SK-MEL-5 (cell line): ENCODE measurements around the gene ACD. TPM values are rescaled to one million over a fixed set of nuclear protein-coding genes. Genes with fewer than 3 reads are reported as not detected.

Experiments
- DNase-seq: peaks from one replicate; pipeline ENCODE4 v3.0.0-alpha.2; 2016; ENCODE audit warnings: low read depth, low spot score
- in situ Hi-C: cut with HindIII; loops from 2 replicates; pipeline ENCODE4 v1.10.0; 2016; ENCODE audit warnings: low sequenced_read_pairs, high pct_unique_total_duplicates, low pct_unique_long_range_greater_than_20kb
- total RNA-seq: library from RNA; depleted of rRNA; stranded (reverse); fragments of >200 nt; shearing (Covaris generic); gene quantifications from 2 replicates; pipeline ENCODE4 v1.2.3, GENCODE V29; 2014

The ACD gene
- total RNA-seq, 1 experiment from 2014 or later: 17.4 TPM

DNA sequence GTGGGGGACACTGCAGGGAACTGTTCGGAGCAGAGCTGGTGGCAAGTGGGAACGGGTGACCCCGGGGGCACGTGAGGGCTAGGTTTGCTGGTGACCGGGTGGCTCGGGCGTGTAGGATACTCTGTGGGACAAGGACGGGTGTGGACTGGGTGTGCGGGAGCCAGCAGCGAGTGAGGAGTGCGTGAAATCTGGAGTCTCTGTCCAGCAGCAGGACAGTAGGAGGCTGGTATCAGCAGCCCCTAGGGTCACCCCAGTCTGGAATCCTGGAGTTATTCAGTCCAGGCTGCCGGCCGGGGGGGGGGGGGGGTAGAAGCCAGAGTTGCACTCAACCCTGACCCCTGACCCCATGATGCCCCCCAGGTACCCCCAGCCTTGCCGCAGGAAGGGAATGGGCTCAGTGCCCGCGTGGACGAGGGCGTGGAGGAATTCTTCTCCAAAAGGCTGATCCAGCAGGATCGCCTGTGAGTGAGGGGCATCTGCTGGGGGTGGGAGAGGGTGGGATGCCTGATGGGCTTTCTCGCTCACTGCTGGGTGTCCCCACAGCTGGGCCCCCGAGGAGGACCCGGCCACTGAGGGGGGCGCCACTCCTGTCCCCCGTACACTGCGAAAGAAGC, 6.2 kb downstream of the ACD start:
- DNase-seq: no peak
- in situ Hi-C loops: no loop called here

DNA sequence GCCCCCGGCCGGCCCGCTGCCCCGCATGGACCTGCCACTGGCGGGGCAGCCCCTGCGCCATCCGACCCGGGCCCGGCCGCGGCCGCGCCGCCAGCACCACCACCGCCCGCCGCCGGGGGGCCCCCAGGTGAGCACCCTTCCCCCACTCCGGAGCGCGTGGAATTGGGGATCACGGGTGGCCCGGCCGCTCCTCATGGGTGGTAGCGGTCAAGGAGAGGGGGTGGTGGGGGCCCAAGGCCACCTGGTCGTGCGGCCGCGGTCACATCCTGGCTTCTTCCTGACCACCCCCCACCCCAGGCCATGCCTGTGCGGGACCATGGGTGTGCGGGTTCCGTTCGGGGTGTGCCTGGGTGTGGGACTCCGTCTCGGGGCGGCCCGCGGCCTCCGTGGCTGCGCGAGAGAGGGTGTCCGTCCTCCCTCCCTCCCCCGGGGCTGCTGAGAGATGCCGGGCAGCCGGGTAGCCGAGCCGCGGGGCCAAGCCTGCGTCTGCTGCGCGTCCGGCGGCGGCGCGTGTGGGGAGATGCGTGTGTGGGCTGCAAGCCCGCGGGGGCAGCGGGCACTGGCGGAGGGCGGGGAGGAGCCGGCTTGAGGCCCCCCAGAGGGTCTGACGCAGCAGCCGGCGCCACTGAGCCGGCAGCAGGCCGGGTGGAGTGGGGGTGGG, 6.8 kb downstream of the ACD start:
- DNase-seq: no peak
- in situ Hi-C loops: no loop called here

DNA sequence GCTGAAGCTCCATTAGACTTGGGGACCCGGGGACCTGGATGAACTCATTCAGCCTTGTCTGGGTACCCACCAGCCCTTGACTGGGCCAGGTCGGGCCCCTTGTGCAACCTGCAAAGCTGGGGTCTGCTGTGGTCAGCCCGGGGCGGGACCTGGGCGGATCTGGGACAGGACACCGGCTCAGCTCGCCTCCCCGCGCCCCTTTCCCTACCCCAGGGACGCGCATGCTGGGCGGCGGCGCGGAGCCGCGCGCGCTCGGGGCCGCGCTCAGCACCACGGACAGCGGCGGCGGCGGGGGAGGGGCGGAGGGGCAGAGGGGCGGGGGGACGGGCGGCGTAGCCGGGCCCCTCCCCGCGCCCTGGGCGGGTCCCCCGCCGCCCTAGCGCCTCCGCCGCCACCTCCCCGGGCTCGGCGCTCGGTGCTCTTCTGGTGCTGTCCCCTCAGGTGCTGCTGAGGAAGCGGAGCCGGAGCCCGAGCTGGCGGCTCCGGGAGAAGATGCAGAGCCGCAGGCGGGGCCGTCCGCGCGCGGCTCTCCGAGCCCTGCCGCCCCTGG, 7.4 kb downstream of the ACD start:
- in situ Hi-C loops: no loop called here
- no peak for DNase-seq

DNA sequence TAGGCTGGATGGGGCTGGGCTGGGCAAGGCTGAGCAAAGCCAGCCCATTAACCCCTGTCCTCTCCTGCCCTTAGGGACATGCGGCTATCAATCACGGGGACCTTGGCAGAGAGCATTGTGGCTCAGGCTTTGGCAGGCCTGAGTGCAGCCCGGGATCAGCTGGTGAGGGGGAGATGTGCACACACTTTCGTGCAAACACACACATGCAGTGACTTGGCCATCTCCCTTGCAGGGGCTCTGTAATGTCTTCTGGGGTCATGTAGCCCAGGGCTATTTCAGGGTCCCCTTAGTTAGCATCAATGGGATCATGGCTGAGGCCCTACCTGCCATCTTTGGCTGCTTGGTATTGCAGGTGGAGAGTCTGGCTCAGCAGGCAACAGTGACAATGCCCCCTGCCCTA, 8.2 kb downstream of the ACD start:
- DNase-seq: no peak
- in situ Hi-C loops: no loop called here

DNA sequence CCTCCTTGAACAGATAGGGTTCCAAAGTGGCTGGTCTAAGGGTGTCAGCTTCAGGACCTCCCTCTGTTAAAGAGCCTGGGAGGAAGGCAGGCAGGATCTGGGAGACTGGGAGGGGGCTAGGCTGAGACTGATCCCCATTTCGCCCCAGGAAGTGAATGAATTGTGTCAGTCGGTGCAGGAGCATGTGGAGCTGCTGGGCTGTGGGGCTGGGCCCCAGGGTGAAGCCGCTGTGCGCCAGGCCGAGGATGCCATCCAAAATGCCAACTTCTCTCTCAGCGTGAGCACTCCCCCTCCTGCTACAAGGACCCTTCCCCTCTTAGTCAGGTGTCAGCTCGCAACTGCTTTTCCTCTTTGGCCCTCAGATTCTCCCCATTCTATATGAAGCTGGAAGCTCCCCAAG, 9.0 kb downstream of the ACD start:
- DNase-seq: no peak
- in situ Hi-C loops: no loop called here

DNA sequence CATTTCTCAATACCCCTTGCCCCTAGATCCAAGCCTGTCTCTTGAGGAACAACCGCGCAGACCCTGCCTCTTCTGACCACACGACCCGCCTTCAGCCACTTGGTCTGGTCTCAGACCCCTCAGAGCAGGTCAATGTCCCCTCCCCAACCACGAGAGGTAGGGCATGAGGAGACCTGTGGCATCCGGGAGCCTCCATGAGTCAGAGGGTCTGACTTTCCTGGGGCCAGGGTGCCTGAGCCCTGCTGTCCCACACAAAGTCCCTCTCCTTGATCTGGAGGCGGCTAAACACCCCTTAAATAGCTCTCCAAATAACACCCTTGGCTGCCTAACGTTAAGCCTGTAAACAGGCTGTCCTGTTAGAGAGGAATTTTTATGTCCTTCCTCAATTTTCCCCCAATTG, 10.0 kb downstream of the ACD start:
- DNase-seq: no peak
- in situ Hi-C loops: no loop called here

DNA sequence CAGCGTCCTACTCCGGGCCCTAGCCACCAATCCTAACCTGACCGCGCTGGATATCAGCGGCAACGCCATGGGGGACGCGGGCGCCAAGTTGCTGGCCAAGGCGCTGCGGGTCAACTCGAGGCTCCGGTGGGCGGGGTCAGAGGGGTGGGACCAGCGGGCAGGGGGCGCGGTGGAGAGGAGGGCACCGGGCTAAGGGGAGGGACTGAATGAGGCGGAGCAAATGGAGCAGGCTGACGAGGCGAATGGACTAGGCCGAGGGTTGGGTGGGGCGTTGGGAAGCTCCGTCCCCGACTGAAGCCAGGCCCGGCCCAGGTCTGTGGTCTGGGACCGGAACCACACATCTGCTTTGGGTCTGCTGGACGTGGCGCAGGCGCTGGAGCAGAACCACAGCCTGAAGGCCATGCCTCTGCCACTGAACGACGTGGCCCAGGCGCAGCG, 10.5 kb downstream of the ACD start:
- peak; percentile 50 for DNase-seq
- in situ Hi-C loops: no loop called here

DNA sequence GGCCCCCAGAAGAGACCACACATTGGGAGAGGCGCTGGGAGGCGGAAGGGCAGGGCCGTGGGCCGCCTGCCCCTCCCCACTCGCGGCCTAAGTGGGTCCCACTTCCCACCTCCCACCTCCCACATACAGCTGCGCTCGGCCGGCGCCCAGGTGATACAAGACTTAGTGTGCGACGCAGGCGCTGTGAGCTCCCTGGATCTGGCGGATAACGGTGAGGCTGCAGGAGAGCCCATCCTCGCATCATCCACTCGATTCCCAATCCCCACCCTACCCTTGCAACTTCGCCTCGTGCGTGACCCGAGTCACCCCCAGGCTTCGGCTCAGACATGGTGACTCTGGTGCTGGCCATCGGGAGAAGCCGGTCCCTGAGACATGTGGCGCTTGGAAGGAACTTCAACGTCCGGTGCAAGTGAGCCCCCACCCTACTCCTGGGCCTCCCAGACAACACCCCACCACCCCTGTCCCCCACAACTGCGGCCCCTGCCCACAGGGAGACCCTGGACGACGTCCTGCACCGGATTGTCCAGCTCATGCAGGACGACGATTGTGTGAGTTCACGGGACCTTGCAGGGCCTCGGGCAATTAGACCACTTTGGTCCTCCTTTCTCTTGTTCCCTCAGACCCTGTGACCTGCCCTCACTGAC, 11.2 kb downstream of the ACD start:
- in situ Hi-C loops: no loop called here

DNA sequence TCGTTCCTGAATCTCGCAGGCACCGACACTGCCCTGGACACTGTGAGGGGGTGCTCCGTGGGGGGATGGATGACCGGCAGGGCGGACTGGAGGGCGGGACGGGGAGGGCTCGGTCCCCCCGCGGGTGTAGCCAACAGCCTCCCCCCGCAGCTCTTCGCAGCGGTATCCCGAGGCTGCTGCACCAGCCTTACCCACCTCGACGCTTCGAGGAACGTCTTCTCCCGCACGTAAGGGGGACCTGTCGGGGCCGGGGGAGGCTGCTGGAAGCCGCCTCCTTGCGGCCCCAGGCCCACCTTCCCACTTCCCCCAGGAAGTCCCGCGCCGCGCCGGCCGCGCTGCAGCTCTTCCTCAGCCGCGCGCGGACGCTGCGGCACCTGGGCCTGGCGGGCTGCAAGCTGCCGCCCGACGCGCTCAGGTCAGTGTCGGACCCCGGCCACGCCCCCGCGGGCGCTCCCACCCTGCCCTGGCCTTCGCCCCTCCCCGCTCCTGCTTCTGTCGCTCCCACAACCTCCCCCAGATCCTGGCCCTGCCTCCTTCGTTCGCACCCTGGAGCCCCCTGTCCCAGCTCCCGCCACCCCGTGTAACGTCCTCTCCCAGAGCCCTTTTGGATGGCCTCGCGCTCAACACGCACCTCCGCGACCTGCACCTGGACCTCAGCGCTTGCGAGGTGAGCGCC, 11.8 kb downstream of the ACD start:
- no peak for DNase-seq
- in situ Hi-C loops: no loop called here

More for the DNA sequence above, 11.2 kb downstream of the ACD start:
- no peak for DNase-seq

DNA sequence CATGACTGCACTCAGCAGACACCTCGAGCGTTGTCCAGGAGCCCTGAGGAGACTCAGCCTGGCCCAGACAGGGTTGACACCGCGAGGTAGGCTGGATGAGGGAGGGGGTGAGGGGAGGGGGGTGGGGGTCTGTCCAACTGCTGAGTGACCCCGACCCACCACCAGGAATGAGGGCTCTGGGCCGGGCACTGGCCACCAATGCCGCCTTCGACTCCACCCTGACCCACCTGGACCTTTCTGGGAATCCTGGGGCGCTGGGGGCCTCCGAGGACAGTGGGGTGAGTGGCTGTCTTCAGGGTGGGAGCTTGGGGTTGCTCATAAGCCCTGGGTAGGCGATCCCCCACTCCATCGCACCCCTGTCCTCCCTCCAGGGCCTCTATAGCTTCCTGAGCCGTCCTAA, 12.4 kb downstream of the ACD start:
- DNase-seq: no peak
- in situ Hi-C loops: no loop called here

DNA sequence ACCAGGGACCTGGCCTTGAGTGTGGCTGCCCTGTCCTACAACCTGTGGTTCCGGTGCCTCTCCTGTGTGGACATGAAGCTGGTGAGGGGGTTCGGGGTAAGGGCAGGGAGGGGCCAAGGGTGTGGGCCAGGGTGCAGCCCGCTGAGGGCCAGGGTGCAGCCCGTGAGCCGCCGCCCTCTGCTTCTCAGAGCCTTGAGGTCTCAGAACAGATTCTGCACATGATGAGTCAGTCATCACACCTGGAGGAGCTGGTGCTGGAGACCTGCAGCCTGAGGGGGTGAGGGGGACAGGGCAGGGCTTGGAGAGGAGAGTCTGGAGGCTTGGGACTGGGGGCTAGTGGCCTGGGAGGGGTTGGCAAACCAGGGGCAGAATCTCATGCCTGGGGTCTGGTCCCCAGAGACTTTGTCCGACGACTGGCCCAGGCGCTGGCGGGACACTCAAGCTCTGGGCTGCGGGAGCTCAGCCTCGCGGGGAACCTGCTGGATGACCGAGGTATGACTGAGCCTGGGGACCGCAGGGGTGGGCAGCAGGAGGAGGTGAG, 12.9 kb downstream of the ACD start:
- in situ Hi-C loops: no loop called here

DNA sequence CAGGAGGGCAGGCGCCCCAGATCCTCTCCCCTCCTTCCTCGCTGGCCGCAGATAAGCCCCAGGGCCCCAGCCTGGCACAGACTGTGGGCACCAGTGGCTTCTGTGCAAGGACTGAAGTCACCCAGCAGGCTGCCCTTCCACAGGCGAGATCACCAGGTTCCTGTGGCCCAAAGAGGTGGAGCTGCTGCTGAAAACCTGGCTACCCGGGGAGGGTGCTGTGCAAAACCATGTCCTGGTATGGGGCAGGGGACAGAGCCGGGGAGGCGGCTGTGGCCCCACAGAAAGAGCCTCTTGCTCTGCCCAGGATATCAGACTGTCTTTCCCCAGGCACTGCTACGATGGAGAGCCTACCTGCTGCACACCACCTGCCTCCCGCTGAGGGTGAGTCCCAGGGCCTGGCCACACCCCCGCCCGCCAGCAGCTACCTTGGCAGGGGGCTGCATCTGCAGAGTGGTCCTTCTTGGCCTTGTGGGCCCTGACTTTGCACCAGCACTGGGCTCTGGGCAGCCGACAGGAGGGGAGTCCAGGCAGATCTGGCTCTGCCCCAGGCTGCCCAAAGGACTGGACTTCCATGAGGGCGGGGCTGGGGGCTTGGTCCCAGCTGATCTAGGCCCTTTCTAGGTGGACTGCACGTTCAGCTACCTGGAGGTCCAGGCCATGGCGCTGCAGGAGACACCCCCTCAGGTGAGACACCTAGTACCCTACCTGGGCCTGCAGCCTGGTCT, 14.5 kb downstream of the ACD start:
- in situ Hi-C loops: no loop called here
- DNase-seq: no peak

More for the DNA sequence above, 12.9 kb downstream of the ACD start:
- DNase-seq: no peak

DNA sequence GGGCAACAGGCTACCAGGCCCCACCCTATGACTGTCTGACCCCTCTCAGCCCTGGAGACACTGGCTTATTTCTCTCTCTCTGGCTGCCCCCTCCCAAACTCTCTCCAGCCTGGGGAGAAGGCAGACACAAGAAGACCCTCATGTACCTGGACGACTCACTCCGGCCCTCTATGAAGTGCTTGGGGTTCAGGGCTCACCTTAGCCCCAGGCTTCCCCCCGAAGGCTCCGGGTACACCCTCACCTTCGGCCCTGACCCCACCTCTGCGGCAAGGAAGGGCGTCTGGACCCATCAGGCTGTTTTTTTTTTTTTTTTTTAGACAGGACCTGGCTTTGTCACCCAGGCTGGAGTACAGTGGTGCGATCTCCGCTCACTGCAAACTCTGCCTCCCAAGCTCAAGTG, 16.0 kb downstream of the ACD start:
- DNase-seq: no peak
- in situ Hi-C loops: no loop called here

DNA sequence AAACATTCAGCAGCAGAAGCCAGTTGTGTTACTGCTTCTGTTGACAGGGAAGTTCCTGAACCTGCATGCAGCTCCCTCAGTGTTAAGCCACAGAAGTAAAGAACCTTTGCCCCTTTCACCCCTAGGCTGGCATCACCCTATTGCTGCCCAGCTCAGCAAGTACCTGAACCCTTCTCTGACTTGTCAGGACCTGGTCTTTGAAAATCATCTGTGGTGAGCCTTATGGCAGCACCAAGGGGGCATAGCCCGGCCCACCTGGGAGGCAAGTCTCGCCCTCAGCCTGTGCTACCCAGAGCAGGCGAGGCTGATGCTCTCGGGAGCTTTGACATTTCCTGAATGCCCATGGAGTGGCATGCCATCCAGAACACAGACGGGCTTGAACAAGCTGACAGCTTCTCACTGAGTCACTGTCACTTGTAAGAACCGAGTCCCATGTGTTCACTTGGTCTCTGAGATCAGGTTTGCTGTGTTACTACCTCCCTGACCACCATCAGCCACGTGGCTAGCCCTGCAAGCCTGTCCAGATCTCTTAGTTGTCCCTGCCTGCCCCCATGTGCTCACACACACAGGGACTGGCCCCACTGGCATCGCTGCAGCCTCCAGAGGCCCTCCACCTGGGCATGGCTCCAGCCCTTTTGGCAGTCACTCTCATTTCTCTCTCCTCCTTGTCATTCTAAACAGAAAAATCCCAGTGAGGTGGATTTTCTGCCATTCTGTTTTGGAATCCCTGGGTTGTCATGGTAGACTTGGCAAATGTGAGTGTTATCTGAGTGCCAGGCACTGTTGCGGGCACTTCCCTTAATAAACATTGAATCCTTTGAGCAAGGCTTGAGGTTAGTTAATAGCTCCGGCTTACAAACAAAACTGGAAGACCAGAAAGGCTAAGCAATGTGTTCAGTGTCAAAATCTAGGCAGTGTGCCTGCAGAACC, 18.0 kb downstream of the ACD start:
- no peak for DNase-seq

DNA sequence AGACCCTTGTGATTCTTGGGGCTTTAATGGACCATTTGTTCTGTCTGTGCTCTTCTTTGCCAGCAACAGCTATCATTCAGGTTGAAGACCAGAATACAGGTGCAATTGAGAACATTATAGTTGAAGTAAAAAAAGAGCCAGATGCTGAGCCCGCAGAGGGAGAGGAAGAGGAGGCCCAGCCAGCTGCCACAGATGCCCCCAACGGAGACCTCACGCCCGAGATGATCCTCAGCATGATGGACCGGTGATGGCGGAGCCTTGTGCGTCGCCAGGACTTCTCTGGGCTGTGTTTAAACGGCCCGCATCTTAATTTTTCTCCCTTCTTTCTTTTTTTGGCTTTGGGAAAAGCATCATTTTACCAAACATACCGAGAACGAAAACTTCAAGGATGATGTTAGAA, 22.4 kb downstream of the ACD start:
- in situ Hi-C loops: no loop called here
- DNase-seq: no peak

More for the DNA sequence above, 18.0 kb downstream of the ACD start:
- in situ Hi-C loops: no loop called here

DNA sequence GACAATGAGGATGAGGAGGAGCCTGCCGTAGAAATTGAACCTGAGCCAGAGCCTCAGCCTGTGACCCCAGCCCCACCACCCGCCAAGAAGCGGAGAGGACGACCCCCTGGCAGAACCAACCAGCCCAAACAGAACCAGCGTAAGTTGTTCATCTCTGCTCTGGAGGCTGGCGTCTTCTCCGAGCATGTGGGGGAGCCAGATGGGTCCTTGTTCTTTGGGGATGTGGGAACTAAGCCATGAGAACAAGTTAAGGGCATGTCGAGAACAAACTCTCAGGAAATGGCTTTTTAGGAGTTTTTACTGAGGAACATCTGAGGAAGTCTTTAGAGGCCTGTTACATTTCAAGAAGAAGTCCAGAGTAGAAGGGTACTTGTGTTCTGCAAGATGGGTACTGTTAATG, 23.3 kb downstream of the ACD start:
- in situ Hi-C loops: no loop called here
- no peak for DNase-seq
